IMR-90 (cell line): ENCODE measurements around the gene CYP2W1.

Experiments
- BHLHE40 ChIP-seq: fragments of 150-350 bp; IDR thresholded peaks from 2 replicates; pipeline ENCODE4 v1.6.1; 2016; ENCODE audit warnings: mild to moderate bottlenecking, low read depth, low read length
- CEBPB ChIP-seq: IDR thresholded peaks from 2 replicates; pipeline ENCODE4 v1.6.1; 2012; ENCODE audit warnings: low read depth, low read length, improper control_type of control experiment
- FOS ChIP-seq: fragments of 150-350 bp; IDR thresholded peaks from 2 replicates; pipeline ENCODE4 v1.6.1; 2016; ENCODE audit warnings: low read depth, low read length
- MAFK ChIP-seq: IDR thresholded peaks from 2 replicates; pipeline ENCODE4 v1.6.1; 2012; ENCODE audit warnings: low read depth, low read length, improper control_type of control experiment
- NFE2L2 ChIP-seq: fragments of 150-350 bp; IDR thresholded peaks from 2 replicates; pipeline ENCODE4 v1.6.1; 2016; ENCODE audit warnings: low read depth, mild to moderate bottlenecking, low read length
- POLR2A ChIP-seq: IDR thresholded peaks from 2 replicates; pipeline ENCODE4 v1.6.1; 2012; ENCODE audit warnings: mild to moderate bottlenecking, low read depth, low read length
- RAD21 ChIP-seq: IDR thresholded peaks from 2 replicates; pipeline ENCODE4 v1.6.1; 2012; ENCODE audit warnings: low read length, improper control_type of control experiment
- RFX5 ChIP-seq: IDR thresholded peaks from 2 replicates; pipeline ENCODE4 v1.8.0; 2012; ENCODE audit warnings: low read depth, mild to moderate bottlenecking, low read length, moderate library complexity
- SMC3 ChIP-seq: fragments of 150-350 bp; IDR thresholded peaks from 2 replicates; pipeline ENCODE4 v1.6.1; 2016; ENCODE audit warnings: low read depth, mild to moderate bottlenecking, antibody characterized with exemption, low read length, moderate library complexity
- USF2 ChIP-seq: fragments of 150-350 bp; IDR thresholded peaks from 2 replicates; pipeline ENCODE4 v1.6.1; 2017; ENCODE audit warnings: mild to moderate bottlenecking, antibody characterized with exemption, low read length, low read depth
- TF ChIP-seq, protein P1 (sequence below): conservative IDR thresholded peaks from 2 replicates; pipeline ENCODE4 v1.5.1; 2012; ENCODE audit warnings: mild to moderate bottlenecking, low read depth, low read length, improper control_type of control experiment
- TF ChIP-seq, protein P2 (sequence below): fragments of 150-350 bp; IDR thresholded peaks from 2 replicates; pipeline ENCODE4 v1.6.1; 2016; ENCODE audit warnings: low read depth, mild to moderate bottlenecking, low read length, moderate library complexity, borderline replicate concordance

DNA sequence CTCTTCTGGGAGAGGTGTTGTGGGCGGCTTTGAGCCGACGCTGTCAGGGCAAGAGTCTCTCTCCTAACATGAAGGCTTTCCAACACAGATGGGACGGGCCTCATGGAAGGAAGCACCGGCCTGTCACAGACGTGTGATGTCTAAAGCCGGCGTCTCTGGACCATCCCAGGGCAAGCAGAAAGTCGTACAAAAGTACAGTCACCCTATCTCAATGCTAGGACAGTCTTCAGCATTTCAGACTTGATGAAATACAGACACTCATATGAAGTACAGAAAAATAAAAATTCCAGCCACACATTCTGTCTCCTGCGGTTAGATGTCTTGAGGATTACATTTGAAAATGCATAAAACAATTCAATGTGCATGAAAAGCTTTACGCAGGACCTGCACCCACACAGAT lies 30.6 kb downstream of the CYP2W1 start:
- TF ChIP-seq, protein P1, sequence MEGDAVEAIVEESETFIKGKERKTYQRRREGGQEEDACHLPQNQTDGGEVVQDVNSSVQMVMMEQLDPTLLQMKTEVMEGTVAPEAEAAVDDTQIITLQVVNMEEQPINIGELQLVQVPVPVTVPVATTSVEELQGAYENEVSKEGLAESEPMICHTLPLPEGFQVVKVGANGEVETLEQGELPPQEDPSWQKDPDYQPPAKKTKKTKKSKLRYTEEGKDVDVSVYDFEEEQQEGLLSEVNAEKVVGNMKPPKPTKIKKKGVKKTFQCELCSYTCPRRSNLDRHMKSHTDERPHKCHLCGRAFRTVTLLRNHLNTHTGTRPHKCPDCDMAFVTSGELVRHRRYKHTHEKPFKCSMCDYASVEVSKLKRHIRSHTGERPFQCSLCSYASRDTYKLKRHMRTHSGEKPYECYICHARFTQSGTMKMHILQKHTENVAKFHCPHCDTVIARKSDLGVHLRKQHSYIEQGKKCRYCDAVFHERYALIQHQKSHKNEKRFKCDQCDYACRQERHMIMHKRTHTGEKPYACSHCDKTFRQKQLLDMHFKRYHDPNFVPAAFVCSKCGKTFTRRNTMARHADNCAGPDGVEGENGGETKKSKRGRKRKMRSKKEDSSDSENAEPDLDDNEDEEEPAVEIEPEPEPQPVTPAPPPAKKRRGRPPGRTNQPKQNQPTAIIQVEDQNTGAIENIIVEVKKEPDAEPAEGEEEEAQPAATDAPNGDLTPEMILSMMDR, result no peak
- TF ChIP-seq RAD21 (no peak), USF2 (no peak), SMC3 (no peak), POLR2A (no peak), RFX5 (no peak), BHLHE40 (no peak), MAFK (no peak), CEBPB (no peak), NFE2L2 (no peak), FOS (no peak)
- TF ChIP-seq, protein P2, sequence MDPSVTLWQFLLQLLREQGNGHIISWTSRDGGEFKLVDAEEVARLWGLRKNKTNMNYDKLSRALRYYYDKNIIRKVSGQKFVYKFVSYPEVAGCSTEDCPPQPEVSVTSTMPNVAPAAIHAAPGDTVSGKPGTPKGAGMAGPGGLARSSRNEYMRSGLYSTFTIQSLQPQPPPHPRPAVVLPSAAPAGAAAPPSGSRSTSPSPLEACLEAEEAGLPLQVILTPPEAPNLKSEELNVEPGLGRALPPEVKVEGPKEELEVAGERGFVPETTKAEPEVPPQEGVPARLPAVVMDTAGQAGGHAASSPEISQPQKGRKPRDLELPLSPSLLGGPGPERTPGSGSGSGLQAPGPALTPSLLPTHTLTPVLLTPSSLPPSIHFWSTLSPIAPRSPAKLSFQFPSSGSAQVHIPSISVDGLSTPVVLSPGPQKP, result no peak
